LNCAP (cell line): Measurements from ENCODE around the gene BCL2.
A peak's percentile ranks its signal among the peaks of the same experiment; 100 is the strongest.

Experiments used
- CTCF ChIP-seq: fragments of 450-650 bp; IDR thresholded peaks from 2 replicates; pipeline ENCODE4 v1.5.1; 2017; ENCODE audit warnings: mild to moderate bottlenecking

The BCL2 gene

DNA sequence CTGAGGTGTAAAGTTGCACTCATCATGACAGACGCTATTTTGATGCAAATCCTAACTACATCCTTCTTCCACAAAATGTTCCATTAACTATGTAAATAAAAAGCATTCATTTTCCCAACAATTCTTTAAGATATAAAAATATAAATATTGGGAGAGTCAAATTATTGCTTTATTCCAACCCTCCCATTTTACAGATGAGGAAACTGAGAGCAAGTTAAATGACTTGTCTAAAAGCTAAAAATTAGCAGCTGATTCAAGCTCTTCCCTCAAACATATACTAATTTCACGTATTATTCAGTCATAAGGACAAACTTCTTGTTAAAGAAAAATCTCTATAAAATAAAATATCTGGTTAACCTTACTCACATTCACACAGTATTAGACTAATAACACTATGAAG is 30.7 kb upstream of the BCL2 start:
- TF ChIP-seq CTCF: no peak

DNA sequence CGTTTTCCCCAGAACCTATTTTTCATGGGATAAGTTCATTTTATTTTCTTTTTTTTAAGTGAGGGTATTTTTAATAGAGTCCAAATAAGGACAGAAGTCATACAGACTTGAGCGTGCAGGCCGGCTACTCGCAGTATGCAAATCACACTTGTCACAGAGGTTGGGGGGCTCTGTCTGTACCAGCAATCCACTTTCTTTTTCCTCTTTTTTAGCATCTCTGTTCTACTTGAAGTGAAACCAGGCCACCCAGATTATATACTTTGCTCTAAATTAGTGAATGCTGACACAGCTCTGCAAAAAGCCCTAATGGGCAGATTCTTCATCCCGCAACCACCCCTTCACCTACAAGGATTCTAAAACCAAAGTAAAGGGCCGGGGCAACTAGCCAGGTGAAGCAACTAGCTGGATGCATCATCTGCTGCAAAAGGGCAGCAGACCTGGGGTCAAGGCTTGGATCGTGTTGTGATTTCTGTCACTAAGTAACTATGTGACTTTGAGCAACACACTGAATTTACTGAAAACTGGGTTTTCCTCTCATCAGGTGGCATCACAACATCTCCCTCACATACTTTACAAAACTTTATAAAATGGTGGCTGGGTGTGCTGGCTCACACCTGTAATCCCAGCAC is 29.1 kb upstream of the BCL2 start:
- TF ChIP-seq CTCF: no peak

GRCh38 chr18:63346480-63347183 is 27.1 kb upstream of the BCL2 start:
- TF ChIP-seq CTCF: no peak

- no peak for TF ChIP-seq CTCF
These were observed 26.5 kb upstream of the BCL2 start for GRCh38 chr18:63346031-63346430.

DNA sequence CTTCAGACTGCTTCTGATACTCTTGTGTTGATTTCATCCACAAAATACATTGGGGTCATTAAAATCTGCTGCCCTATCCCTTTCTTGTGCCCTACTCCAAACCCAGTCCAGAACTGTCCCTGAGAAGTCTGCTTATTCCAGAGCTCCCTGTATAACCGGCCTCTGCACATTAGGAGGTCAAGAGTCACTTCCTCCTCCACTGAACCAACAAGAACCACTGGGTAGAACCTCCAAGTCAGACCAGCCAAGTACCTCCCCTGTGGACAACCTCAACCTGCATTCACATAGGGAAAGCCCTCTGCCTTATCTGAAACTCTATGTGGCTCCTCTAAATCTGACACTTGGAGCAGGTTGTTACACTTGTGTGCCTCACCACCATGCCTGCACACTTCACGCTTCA is 25.3 kb upstream of the BCL2 start:
- TF ChIP-seq CTCF: no peak

DNA sequence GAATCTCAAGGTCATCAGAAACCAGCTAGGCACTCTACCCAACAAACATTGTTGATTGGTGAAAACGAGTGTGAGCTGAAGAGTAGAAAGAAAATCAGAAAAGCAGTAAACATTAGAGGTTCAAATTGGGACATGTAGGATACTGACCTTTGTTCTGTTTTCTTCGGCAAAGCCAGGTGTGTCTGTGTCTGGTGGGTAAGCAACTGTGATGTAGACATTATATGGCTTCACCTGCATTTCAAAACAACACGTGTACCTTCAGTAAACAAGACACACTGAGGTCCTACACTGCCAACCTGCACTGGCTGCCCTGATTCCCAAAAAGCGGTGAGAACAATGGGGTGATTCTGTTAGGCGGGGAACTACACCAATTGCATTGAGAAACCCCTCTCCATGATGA is 24.7 kb upstream of the BCL2 start:
- TF ChIP-seq CTCF: no peak

GRCh38 chr18:63342206-63342605 is 22.6 kb upstream of the BCL2 start:
- TF ChIP-seq CTCF: peak; percentile 64
